Measurements from ENCODE around the gene KCNE3. TPM values are rescaled to one million over a fixed set of nuclear protein-coding genes. Genes with fewer than 3 reads are reported as not detected.
"Not testable (repeated sequence)": the region's sequence is repeated elsewhere in the genome, so short reads cannot be mapped to it uniquely, and the experiment has no call there.

KCNE3 gene
- total RNA-seq, 1 donor from 2014 or later = 2.1 TPM

GRCh38 chr11:74449369-74449931 is 17.9 kb downstream of the KCNE3 start:
- DNase-seq (ENCODE audit: low spot score) = no peak
- intact Hi-C loops (cut with DNase I) = loop anchor here (2.0 kb wide), 2 partner anchors 61 to 193 kb away; no protein-coding TSS in a partner anchor

GRCh38 chr11:74447720-74448119 is 19.6 kb downstream of the KCNE3 start:
- no peak for DNase-seq (ENCODE audit: low spot score)
- intact Hi-C loops (cut with DNase I) = loop anchor here (2.0 kb wide), 2 partner anchors 59 to 191 kb away; no protein-coding TSS in a partner anchor

GRCh38 chr11:74446532-74446938 is 20.8 kb downstream of the KCNE3 start:
- intact Hi-C loops (cut with DNase I) = no loop called here
- no peak for DNase-seq (ENCODE audit: low spot score)

- no peak for DNase-seq (ENCODE audit: low spot score)
- intact Hi-C loops (cut with DNase I) = no loop called here
Measured at GRCh38 chr11:74444173-74444826, 23.0 kb downstream of the KCNE3 start.

DNA sequence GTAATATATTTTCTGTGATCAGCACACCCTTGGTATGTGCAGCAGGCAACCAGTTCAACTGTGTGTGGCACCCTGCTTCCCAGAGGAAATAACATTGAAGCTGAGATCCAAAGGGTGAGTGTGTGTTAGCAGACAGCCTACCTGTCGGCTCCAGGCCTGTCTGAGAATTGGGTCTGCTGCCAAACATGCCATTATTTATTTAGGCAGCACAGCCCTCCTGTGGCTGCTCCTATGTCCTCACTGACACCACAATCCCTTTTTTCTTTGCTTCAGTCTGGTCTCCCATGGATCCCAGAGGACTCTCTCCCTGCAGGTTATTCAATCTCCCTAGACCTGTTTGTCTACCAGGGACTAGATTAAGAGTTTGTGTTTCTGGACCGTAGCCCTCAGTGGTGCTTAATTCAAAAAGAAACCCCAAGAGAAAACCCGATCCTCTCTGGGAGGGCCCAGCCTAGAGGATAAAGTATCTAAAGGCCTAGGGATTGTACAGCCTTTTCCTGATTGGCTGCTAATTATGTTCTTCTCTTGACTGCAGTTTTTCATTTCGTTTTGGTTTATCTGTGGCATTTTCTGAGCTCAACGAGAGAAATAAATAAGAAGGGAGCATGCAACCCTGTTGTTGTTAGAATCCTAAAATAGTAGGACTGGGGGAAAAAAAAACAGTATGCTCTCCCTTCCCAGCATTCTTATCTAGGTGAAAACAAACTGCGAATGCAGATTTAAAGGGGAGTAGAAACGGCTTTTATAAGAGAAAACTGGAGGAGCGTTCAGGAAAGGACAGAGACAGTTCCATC is 24.1 kb downstream of the KCNE3 start:
- intact Hi-C loops (cut with DNase I) = no loop called here
- DNase-seq (ENCODE audit: low spot score) = no peak

GRCh38 chr11:74442636-74443035 is 24.7 kb downstream of the KCNE3 start:
- intact Hi-C loops (cut with DNase I) = no loop called here
- DNase-seq (ENCODE audit: low spot score) = no peak

- no peak for DNase-seq (ENCODE audit: low spot score)
- intact Hi-C loops (cut with DNase I) = no loop called here
Measured at GRCh38 chr11:74438681-74439080, 28.7 kb downstream of the KCNE3 start.

DNA sequence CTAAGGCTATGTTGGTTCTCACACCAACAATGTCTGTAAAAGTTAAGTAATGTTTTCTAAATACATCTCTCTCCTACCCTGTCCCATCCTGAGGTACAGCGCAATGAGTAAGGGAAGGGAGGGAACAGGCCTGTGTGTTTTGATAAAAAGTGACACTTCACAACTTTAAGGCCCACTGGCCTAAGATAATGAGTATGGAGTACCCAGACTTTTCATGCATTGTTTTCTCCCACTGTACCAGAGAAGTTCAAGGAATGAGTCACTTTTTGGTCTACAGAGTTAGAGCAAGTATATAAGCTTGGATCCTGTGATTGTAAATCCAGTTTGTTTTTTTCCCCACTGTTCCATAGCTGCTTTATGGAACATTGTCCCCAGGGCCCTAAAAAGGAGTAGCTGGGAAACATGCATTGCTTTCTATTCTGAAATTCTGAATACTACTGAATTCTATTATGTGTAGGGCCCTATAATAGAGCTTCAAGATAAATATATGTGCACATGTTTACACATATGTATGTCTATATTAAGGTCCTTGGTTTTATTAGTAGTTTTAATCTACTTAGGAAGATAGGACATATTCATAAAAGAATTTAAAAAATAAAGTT is 29.8 kb downstream of the KCNE3 start:
- intact Hi-C loops (cut with DNase I) = no loop called here

GRCh38 chr11:74434528-74434927 is 32.8 kb downstream of the KCNE3 start:
- intact Hi-C loops (cut with DNase I) = no loop called here

More for the DNA sequence above, 29.8 kb downstream of the KCNE3 start:
- DNase-seq (ENCODE audit: low spot score) = no peak

GRCh38 chr11:74429205-74429604 is 38.1 kb downstream of the KCNE3 start:
- DNase-seq (ENCODE audit: low spot score) = no peak
- intact Hi-C loops (cut with DNase I) = no loop called here

More at GRCh38 chr11:74434528-74434927, 32.8 kb downstream of the KCNE3 start:
- no peak for DNase-seq (ENCODE audit: low spot score)

- intact Hi-C loops (cut with DNase I) = no loop called here
Measured at GRCh38 chr11:74427384-74427886, 39.9 kb downstream of the KCNE3 start.

GRCh38 chr11:74425100-74425499 is 42.2 kb downstream of the KCNE3 start:
- DNase-seq (ENCODE audit: low spot score) = no peak
- intact Hi-C loops (cut with DNase I) = no loop called here

More at GRCh38 chr11:74427384-74427886, 39.9 kb downstream of the KCNE3 start:
- no peak for DNase-seq (ENCODE audit: low spot score)

- intact Hi-C loops (cut with DNase I) = no loop called here
- DNase-seq (ENCODE audit: low spot score) = no peak
Measured at GRCh38 chr11:74418509-74418895, 48.8 kb downstream of the KCNE3 start.

- no peak for DNase-seq (ENCODE audit: low spot score)
- intact Hi-C loops (cut with DNase I) = no loop called here
Measured at GRCh38 chr11:74417860-74418508, 49.4 kb downstream of the KCNE3 start.

GRCh38 chr11:74417379-74417804 is 50.0 kb downstream of the KCNE3 start:
- DNase-seq (ENCODE audit: low spot score) = no peak
- intact Hi-C loops (cut with DNase I) = no loop called here

GRCh38 chr11:74416974-74417373 is 50.4 kb downstream of the KCNE3 start:
- intact Hi-C loops (cut with DNase I); DNase-seq (ENCODE audit: low spot score): not testable (repeated sequence)

DNA sequence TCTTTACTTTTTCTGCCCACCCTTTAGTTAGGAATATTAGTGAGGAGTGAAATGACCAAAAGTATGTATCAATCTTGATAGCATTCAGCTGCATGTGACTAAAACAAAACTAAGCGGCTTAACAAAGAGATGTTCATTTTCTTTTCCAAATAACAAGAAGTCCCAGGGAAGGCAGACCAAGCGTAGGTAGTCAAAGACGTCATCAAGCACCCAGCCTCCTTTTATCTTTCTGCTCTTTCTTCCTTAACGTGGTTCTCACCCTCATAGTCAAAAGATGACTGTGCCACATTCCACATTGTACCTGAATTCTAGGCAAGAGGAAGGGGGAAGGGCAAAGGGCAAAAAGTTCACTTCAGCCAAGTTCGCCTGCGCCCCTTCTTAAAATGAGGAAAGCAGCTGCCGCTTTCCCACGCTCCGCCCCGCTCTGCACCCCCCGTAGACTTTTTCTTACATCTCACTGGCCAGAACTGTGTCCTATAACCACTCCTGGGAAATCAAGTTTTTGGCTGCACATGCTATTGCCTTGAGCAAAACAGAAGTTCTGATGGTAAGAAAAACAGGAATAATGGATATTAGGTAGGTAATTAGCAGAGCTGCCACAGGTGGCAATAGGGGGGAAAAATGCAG is 54.5 kb downstream of the KCNE3 start:
- intact Hi-C loops (cut with DNase I) = no loop called here
- no peak for DNase-seq (ENCODE audit: low spot score)

GRCh38 chr11:74412321-74412720 is 55.0 kb downstream of the KCNE3 start:
- DNase-seq (ENCODE audit: low spot score) = no peak
- intact Hi-C loops (cut with DNase I) = no loop called here

GRCh38 chr11:74409633-74410032 is 57.7 kb downstream of the KCNE3 start:
- intact Hi-C loops (cut with DNase I) = no loop called here
- DNase-seq (ENCODE audit: low spot score) = no peak

Data from cardiac septum (tissue), 1 donor.